Endothelial cell (in vitro differentiated cells): ENCODE measurements around the gene ZNF543. TPM values are rescaled to one million over a fixed set of nuclear protein-coding genes. Genes with fewer than 3 reads are reported as not detected.

Experiments
- DNase-seq: peaks from one replicate; pipeline ENCODE4 v3.0.0; 2021; ENCODE audit warnings: low spot score
- H3K27ac Mint-ChIP-seq: one replicate; pipeline ENCODE4 v1.8.0; 2021; ENCODE audit warnings: mixed read lengths, inconsistent platforms; ENCODE audit not compliant: unreplicated experiment
- H3K27me3 Mint-ChIP-seq: one replicate; pipeline ENCODE4 v1.8.0; 2021; ENCODE audit warnings: mild to moderate bottlenecking, moderate library complexity, mixed read lengths, inconsistent platforms; ENCODE audit not compliant: unreplicated experiment
- H3K36me3 Mint-ChIP-seq: one replicate; pipeline ENCODE4 v1.8.0; 2021; ENCODE audit warnings: mild to moderate bottlenecking, low read depth, mixed read lengths, inconsistent platforms; ENCODE audit not compliant: unreplicated experiment
- H3K4me1 Mint-ChIP-seq: one replicate; pipeline ENCODE4 v1.8.0; 2021; ENCODE audit warnings: mild to moderate bottlenecking, mixed read lengths, inconsistent platforms; ENCODE audit not compliant: unreplicated experiment
- H3K4me3 Mint-ChIP-seq: one replicate; pipeline ENCODE4 v1.8.0; 2021; ENCODE audit warnings: mild to moderate bottlenecking, mixed read lengths, inconsistent platforms; ENCODE audit not compliant: unreplicated experiment
- H3K9me3 Mint-ChIP-seq: one replicate; pipeline ENCODE4 v1.8.0; 2021; ENCODE audit warnings: mixed read lengths, inconsistent platforms; ENCODE audit not compliant: unreplicated experiment
- total RNA-seq: library from RNA; stranded (reverse); fragmentation: NEBNext Ultra II Directional; extraction: Animal tissue kit (Norgen Biotek cat#: 25700); gene quantifications from one replicate; pipeline ENCODE4 v1.2.1, GENCODE V29; 2021; ENCODE audit not compliant: unreplicated experiment
- TF ChIP-seq, protein P1 (sequence below): fragments of 200-600 bp; sonication (generic); IDR thresholded peaks from one replicate; pipeline ENCODE4 v1.5.0; 2021; ENCODE audit warnings: antibody characterized with exemption; ENCODE audit not compliant: unreplicated experiment

The ZNF543 gene
- total RNA-seq, 1 donor from 2014 or later: 13.7 TPM

- Mint-ChIP-seq H3K4me1 (no peaks in the 10 kb centered on the region), H3K9me3 (no peaks in the 10 kb centered on the region), H3K36me3 (peaks cover 6% of the 10 kb centered on the region), H3K27me3 (peaks cover 1% of the 10 kb centered on the region), H3K4me3 (peak overlapping the region; percentile 52), H3K27ac (no peak overlapping the region)
- TF ChIP-seq, protein P1, sequence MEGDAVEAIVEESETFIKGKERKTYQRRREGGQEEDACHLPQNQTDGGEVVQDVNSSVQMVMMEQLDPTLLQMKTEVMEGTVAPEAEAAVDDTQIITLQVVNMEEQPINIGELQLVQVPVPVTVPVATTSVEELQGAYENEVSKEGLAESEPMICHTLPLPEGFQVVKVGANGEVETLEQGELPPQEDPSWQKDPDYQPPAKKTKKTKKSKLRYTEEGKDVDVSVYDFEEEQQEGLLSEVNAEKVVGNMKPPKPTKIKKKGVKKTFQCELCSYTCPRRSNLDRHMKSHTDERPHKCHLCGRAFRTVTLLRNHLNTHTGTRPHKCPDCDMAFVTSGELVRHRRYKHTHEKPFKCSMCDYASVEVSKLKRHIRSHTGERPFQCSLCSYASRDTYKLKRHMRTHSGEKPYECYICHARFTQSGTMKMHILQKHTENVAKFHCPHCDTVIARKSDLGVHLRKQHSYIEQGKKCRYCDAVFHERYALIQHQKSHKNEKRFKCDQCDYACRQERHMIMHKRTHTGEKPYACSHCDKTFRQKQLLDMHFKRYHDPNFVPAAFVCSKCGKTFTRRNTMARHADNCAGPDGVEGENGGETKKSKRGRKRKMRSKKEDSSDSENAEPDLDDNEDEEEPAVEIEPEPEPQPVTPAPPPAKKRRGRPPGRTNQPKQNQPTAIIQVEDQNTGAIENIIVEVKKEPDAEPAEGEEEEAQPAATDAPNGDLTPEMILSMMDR: no peak
- DNase-seq: no peak
These were observed 17.4 kb upstream of the ZNF543 start for GRCh38 chr19:57302727-57303401.

- TF ChIP-seq, protein P1: no peak
- no peak overlapping the region for H3K4me3 Mint-ChIP-seq
- H3K27ac Mint-ChIP-seq: no peak overlapping the region
These were observed 15.2 kb upstream of the ZNF543 start for GRCh38 chr19:57305056-57305455.

GRCh38 chr19:57308514-57308913 is 11.8 kb upstream of the ZNF543 start:
- H3K36me3 Mint-ChIP-seq: no peaks in the 10 kb centered on the region

More at GRCh38 chr19:57305056-57305455, 15.2 kb upstream of the ZNF543 start:
- no peak for DNase-seq
- Mint-ChIP-seq H3K27me3 (peaks cover 1% of the 10 kb centered on the region), H3K36me3 (no peaks in the 10 kb centered on the region), H3K4me1 (no peaks in the 10 kb centered on the region), H3K9me3 (no peaks in the 10 kb centered on the region)

DNA sequence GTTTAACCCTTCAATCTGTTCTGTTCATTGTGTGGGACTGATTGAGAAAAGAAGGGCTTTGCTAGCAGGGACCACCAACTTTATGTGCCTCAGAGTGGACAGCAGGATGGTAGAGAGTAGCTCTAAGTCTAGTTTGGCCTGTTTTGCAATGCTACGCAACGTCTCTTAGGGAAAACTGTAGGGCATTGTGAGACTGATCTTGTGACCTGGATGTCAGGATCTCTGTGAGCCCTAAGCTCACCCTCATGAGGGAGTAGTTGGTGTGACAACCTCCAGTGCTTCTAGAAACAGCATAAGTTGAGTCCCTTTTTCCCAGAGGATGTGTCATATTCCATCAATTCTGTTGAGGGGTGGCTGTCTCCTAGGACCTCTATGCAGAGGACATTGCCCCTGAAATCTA is 9.5 kb upstream of the ZNF543 start:
- TF ChIP-seq, protein P1: no peak
- no peak for DNase-seq
- no peak overlapping the region for H3K27ac Mint-ChIP-seq
- no peaks in the 10 kb centered on the region for H3K27me3 Mint-ChIP-seq
- no peaks in the 10 kb centered on the region for H3K9me3 Mint-ChIP-seq
- H3K4me3 Mint-ChIP-seq: no peak overlapping the region
- H3K4me1 Mint-ChIP-seq: no peaks in the 10 kb centered on the region
- no peaks in the 10 kb centered on the region for H3K36me3 Mint-ChIP-seq

More at GRCh38 chr19:57308514-57308913, 11.8 kb upstream of the ZNF543 start:
- TF ChIP-seq, protein P1: no peak
- DNase-seq: no peak
- no peaks in the 10 kb centered on the region for H3K9me3 Mint-ChIP-seq
- H3K4me3 Mint-ChIP-seq: no peak overlapping the region
- no peak overlapping the region for H3K27ac Mint-ChIP-seq
- H3K4me1 Mint-ChIP-seq: no peaks in the 10 kb centered on the region
- H3K27me3 Mint-ChIP-seq: peaks cover 1% of the 10 kb centered on the region

DNA sequence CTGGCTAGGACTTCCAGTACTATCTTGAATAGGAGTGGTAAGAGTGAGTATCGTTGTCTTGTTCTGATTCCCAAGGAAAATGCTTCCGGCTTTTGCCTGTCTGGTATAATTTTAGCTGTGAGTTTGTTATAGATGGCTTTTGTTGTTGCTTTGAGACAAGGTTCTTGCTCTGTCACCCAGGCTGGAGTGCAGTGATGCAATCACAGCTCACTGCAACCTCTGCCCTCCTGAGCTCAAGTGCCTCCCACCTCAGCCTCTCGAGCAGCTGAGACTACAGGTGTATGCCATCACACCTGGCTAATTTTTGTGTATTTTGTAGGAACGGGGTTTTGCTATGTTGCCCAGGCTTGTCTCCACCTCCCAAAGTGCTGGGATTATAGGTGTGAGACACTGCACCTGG is 6.1 kb upstream of the ZNF543 start:
- DNase-seq: no peak
- H3K36me3 Mint-ChIP-seq: no peaks in the 10 kb centered on the region
- H3K27me3 Mint-ChIP-seq: no peaks in the 10 kb centered on the region
- TF ChIP-seq, protein P1: no peak
- no peak overlapping the region for H3K27ac Mint-ChIP-seq
- no peaks in the 10 kb centered on the region for H3K4me1 Mint-ChIP-seq
- H3K4me3 Mint-ChIP-seq: no peak overlapping the region
- H3K9me3 Mint-ChIP-seq: no peaks in the 10 kb centered on the region
